ENCODE data around the gene ETNPPL.
A peak's percentile ranks its signal among the peaks of the same experiment; 100 is the strongest.

Gene ETNPPL

GRCh38 chr4:108762559-108763225, at the start of gene ETNPPL:
Gene ETNPPL (minus strand): TSS chr4:108763053. CDS start chr4:108762898, 155 bp downstream.
- intact Hi-C loops (cut with DNase I), result no loop called here
- peak in 9 of 10 donors; percentile 33 to 89 (median 52) for DNase-seq

- DNase-seq, result no peak
- intact Hi-C loops (cut with DNase I), result no loop called here
Measured at GRCh38 chr4:108811486-108811885, 48.6 kb upstream of the ETNPPL start.

GRCh38 chr4:108810087-108810486, 47.2 kb upstream of the ETNPPL start:
- DNase-seq, result no peak
- intact Hi-C loops (cut with DNase I), result no loop called here

- intact Hi-C loops (cut with DNase I), result no loop called here
- DNase-seq, result no peak
Measured at GRCh38 chr4:108804648-108805273, 41.9 kb upstream of the ETNPPL start.

GRCh38 chr4:108799306-108799705, 36.5 kb upstream of the ETNPPL start:
- no peak for DNase-seq
- intact Hi-C loops (cut with DNase I), result no loop called here

GRCh38 chr4:108796173-108796572, 33.3 kb upstream of the ETNPPL start:
- DNase-seq, result no peak
- intact Hi-C loops (cut with DNase I), result no loop called here

- no peak for DNase-seq
- intact Hi-C loops (cut with DNase I), result no loop called here
Measured at GRCh38 chr4:108795733-108796132, 32.9 kb upstream of the ETNPPL start.

GRCh38 chr4:108794136-108794535, 31.3 kb upstream of the ETNPPL start:
- intact Hi-C loops (cut with DNase I), result no loop called here
- DNase-seq, result no peak

- no peak for DNase-seq
- intact Hi-C loops (cut with DNase I), result no loop called here
Measured at GRCh38 chr4:108793415-108793814, 30.6 kb upstream of the ETNPPL start.

GRCh38 chr4:108788731-108789130, 25.9 kb upstream of the ETNPPL start:
- intact Hi-C loops (cut with DNase I), result no loop called here
- no peak for DNase-seq

- DNase-seq, result no peak
- intact Hi-C loops (cut with DNase I), result no loop called here
Measured at GRCh38 chr4:108787724-108788123, 24.9 kb upstream of the ETNPPL start.

- intact Hi-C loops (cut with DNase I), result no loop called here
- no peak for DNase-seq
Measured at GRCh38 chr4:108787106-108787505, 24.3 kb upstream of the ETNPPL start.

GRCh38 chr4:108786351-108786750, 23.5 kb upstream of the ETNPPL start:
- no peak for DNase-seq
- intact Hi-C loops (cut with DNase I), result no loop called here

GRCh38 chr4:108783665-108784463, 21.0 kb upstream of the ETNPPL start:
- DNase-seq, result no peak
- intact Hi-C loops (cut with DNase I), result no loop called here

- DNase-seq, result no peak
- intact Hi-C loops (cut with DNase I), result no loop called here
Measured at GRCh38 chr4:108779958-108780357, 17.1 kb upstream of the ETNPPL start.

- DNase-seq, result no peak
- intact Hi-C loops (cut with DNase I), result no loop called here
Measured at GRCh38 chr4:108777388-108777787, 14.5 kb upstream of the ETNPPL start.

- intact Hi-C loops (cut with DNase I), result no loop called here
- DNase-seq, result no peak
Measured at GRCh38 chr4:108775921-108776320, 13.1 kb upstream of the ETNPPL start.

GRCh38 chr4:108774809-108775530, 12.1 kb upstream of the ETNPPL start:
- intact Hi-C loops (cut with DNase I), result no loop called here
- peak in 8 of 10 donors; percentile 26 to 85 (median 46) for DNase-seq

- intact Hi-C loops (cut with DNase I), result no loop called here
Measured at GRCh38 chr4:108772402-108772801, 9.5 kb upstream of the ETNPPL start.

GRCh38 chr4:108766058-108766457, 3.2 kb upstream of the ETNPPL start:
- no peak for DNase-seq
- intact Hi-C loops (cut with DNase I), result no loop called here

More at GRCh38 chr4:108772402-108772801, 9.5 kb upstream of the ETNPPL start:
- DNase-seq, result peak in 1 of 10 donors; percentile 79

- no peak for DNase-seq
- intact Hi-C loops (cut with DNase I), result no loop called here
Measured at GRCh38 chr4:108763986-108764385, 1.1 kb upstream of the ETNPPL start.

All from posterior cingulate gyrus (tissue), 11 donors.